Stimulated activated CD4-positive, alpha-beta T cell treated with anti-CD3 and anti-CD28 coated beads, Interleukin-2, amount 100 ng/mL, for 48 hours (primary cell): ENCODE data around the gene ENOX2.

Experiments
- DNase-seq, 2 donors: peaks; one replicate each; pipeline ENCODE4 v3.0.0-alpha.2; 2020

The ENOX2 gene

DNA sequence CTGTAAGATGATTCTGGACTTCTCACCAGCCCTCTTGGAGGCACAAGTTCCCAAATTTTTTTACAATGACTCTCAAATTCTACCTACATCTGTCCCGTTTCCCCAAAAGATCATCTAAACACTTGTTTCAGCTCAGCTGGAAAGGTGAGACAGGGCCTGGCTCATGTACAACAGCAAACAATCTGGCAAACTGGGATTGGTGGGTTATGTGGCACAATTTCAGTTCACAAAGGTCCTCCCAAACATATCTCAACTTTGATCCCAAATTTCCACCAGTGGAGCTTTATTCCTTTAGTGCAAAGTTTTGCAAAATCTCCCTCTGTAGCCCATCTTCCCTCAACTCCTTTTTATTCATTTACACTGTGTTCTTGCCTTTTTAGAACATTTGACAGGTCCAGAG lies 207.1 kb downstream of the ENOX2 start:
- no peak for DNase-seq

DNA sequence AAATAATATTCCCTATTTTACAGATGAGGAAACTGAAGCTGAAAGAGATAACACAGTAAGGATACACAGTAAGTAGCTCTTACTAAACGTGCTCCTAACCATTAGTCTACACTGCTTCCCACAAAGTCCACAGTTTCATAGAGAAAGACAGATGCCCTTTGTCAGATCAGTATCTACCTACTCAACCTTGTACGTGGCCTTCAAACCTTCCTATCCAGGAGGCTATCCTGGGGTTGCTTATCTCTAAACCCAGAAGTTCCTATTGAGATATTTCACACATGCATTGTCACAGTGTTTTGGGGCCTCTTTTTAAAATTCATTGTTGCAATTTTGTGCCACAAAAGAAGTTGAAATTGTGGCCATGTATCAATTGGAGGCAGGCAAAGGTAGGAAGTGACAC lies 208.0 kb downstream of the ENOX2 start:
- DNase-seq, result no peak

GRCh38 chrX:130691576-130691975 lies 211.4 kb downstream of the ENOX2 start:
- no peak for DNase-seq

DNA sequence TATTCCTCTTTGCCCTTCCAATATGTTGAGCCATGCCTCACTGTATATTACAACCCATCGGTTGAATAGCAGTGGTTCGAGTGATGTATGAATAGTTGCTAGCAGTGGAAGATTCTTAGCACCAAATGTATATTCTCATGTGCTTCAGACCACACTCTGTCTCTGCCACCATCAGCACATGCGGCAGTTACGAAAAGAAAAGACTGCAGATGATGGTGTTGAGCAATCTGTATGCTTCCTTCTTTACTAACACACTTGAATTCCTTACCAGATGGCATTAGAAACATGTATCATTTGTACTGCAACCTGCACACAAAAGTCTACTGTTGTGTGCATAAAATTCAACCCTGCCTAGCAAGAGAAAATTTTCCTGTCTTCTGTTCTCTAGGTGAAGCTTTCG lies 214.6 kb downstream of the ENOX2 start:
- no peak for DNase-seq

- DNase-seq, result no peak
Measured at GRCh38 chrX:130682990-130683389, 220.0 kb downstream of the ENOX2 start.

GRCh38 chrX:130680164-130681035 lies 222.6 kb downstream of the ENOX2 start:
- DNase-seq, result no peak

GRCh38 chrX:130676861-130677260 lies 226.1 kb downstream of the ENOX2 start:
- no peak for DNase-seq

- DNase-seq, result no peak
Measured at GRCh38 chrX:130672214-130672613, 230.8 kb downstream of the ENOX2 start.

- DNase-seq, result no peak
Measured at GRCh38 chrX:130669233-130669632, 233.8 kb downstream of the ENOX2 start.

- no peak for DNase-seq
Measured at GRCh38 chrX:130665263-130665662, 237.7 kb downstream of the ENOX2 start.

- DNase-seq, result no peak
Measured at GRCh38 chrX:130658310-130658709, 244.7 kb downstream of the ENOX2 start.

GRCh38 chrX:130654409-130654950 lies 248.5 kb downstream of the ENOX2 start:
- DNase-seq, result no peak

GRCh38 chrX:130652824-130653578 lies 250.0 kb downstream of the ENOX2 start:
- no peak for DNase-seq

- no peak for DNase-seq
Measured at GRCh38 chrX:130649738-130650137, 253.3 kb downstream of the ENOX2 start.

GRCh38 chrX:130647468-130647867 lies 255.5 kb downstream of the ENOX2 start:
- no peak for DNase-seq

GRCh38 chrX:130645955-130646583 lies 256.9 kb downstream of the ENOX2 start:
- no peak for DNase-seq

DNA sequence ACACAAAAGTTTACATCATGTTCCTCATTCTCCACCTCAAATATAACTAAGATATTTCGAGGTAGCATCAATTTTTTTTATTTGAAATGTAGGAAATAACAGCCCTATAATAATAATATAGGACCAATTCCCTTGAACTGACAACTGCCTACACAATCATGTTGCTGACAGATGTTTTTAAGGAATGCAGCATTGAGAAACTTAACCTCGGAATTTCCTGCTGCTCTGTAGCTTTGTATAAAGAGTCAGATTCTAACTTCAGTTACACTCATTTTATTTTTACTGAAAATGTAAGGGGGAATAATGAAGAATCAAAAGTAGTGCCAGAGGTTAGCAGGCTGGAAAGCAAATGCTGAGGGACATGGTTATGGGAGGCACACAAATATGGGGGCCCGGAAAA lies 265.4 kb downstream of the ENOX2 start:
- DNase-seq, result no peak

DNA sequence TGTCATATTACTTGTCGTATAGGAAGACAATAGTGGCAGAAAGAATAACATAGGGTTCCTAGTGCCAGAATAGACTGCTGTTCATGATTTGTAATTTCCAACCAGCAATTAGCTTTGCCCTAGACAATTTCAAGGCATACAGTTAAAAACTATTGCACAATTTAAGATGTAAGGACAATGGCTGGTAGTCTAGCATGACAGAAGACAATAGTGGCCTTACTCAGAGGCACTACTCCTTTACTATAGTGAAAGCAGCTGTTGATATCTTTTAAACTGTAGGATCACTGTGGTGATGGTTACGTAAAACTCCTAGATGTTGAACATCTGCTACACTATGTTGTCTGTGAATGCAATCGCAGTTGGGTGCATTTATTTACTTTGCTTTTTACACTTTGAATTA lies 266.7 kb downstream of the ENOX2 start:
- DNase-seq, result no peak

GRCh38 chrX:130631011-130631410 lies 272.0 kb downstream of the ENOX2 start:
- no peak for DNase-seq

DNA sequence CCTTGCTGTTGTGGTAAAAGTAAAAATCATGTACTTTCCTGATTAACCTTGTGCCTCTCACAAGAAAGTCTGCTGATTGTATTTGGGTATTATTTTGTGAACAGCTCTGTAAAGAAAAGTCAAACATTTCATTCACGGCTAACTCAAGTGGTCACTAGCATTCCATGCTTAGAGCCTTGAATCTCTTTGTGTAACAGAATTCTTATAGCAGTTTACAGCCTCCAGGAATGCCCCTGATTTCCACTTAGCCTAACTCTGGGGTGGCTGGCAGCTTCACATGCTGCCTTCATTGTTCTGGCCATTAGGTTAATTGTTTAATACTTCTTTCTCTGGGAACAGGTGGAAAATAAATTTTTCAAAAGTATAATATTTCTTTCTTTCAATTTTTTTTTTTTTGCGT lies 274.5 kb downstream of the ENOX2 start:
- DNase-seq, result no peak

DNA sequence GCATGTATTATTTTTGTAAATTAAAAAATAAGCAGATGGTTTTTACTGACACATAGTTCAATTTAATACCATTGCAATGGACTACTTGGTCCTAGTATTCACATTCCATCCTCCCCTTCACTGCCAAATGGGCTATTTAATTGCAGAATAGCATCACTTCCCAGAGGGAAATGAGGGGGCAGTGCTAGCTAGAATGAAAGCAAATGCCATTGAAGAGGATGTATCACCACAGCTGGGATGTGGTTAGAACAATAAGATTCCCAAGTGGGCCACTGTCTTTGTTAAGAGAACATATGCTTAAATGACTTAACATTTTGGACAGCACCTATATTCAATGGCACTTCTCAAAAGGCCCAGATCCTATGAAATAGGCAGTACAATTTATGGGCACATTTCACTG lies 276.5 kb downstream of the ENOX2 start:
- DNase-seq, result no peak

GRCh38 chrX:130625386-130625785 lies 277.6 kb downstream of the ENOX2 start:
- no peak for DNase-seq

GRCh38 chrX:130623518-130623917 lies 279.5 kb downstream of the ENOX2 start:
- no peak for DNase-seq

DNA sequence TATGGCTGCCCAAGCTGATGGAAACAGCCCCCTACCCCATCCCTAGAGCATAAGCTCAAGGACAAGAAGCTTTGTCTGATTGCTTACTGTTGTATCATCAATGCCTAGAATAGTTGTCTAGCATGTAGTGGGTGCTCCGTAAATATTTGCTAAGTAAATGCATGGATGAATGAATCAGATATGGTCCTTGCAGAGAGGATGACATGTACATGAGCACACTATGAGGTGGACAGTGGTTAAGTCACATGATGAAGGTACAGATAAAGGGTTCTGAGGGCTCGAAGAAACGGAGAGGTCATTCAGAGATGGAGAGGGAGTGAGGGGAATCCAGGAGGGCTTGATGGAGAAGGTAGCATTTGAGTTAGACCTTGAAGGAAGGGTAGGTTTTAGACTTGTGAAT lies 287.1 kb downstream of the ENOX2 start:
- DNase-seq, result no peak
